Ovary (tissue), 9 donors: ENCODE measurements around the gene FAH. TPM values are rescaled to one million over a fixed set of nuclear protein-coding genes. Genes with fewer than 3 reads are reported as not detected.

Experiments used
- DNase-seq, 5 donors: peaks; one replicate each; pipeline ENCODE4 v3.0.0-alpha.2; 2019 to 2020
- H3K27ac ChIP-seq, 2 donors: fragments of 200-600 bp; one replicate each; pipeline versions ENCODE4 v1.5.1 to v1.8.0; 2019 to 2022
- H3K27me3 ChIP-seq: fragments of 200-600 bp; one replicate; pipeline ENCODE4 v1.8.0; 2022
- H3K36me3 ChIP-seq: fragments of 200-600 bp; sonication (generic); one replicate; pipeline ENCODE4 v1.5.1; 2019
- H3K4me1 ChIP-seq: one replicate; pipeline ENCODE4 v1.8.1; 2013; ENCODE audit warnings: mild to moderate bottlenecking, moderate library complexity; ENCODE audit not compliant: insufficient read depth
- H3K4me3 ChIP-seq: fragments of 200-600 bp; sonication (generic); one replicate; pipeline ENCODE4 v1.5.1; 2017
- H3K9me3 ChIP-seq, 2 donors: fragments of 200-600 bp in 1 of 2; sonication (generic) in 1 of 2; one replicate each; pipeline versions ENCODE4 v1.5.1 to v1.8.1; 2013 to 2019; ENCODE audit warnings: mild to moderate bottlenecking in 1 of 2, moderate library complexity in 1 of 2
- EP300 ChIP-seq: sonication (generic); formaldehyde crosslinking; IDR thresholded peaks from one replicate; pipeline ENCODE4 v1.6.1; 2017; ENCODE audit warnings: antibody characterized with exemption
- POLR2A ChIP-seq: fragments of 450-650 bp; IDR thresholded peaks from one replicate; pipeline ENCODE4 v1.6.1; 2017; ENCODE audit warnings: antibody characterized with exemption, mild to moderate bottlenecking, moderate library complexity
- WGBS, 3 donors: extraction: QIAGEN DNeasy Blood & Tissue Kit in 1 of 3; methylation state at CpG; one replicate each; pipeline versions ENCODE4 v1.1.5 to v1.1.7; 2013 to 2017; 5-methylcytosine and 5-hydroxymethylcytosine counted together
- intact Hi-C, 4 donors: fragments of 100-400 bp; cut with DNase I; formaldehyde crosslinking; loops; one replicate each; pipeline versions ENCODE4 v1.11.0 to v1.15.1; 2022 to 2023
- polyA plus RNA-seq, 2 donors: library from polyadenylated mRNA; stranded (reverse); fragments of 200-250 nt in 1 of 2; fragments of 350-450 nt in 1 of 2; fragmentation: Illumina TruSeq in 1 of 2; extraction: RNeasy Lipid Tissue Mini Kit (QIAGEN cat#74804) in 1 of 2; gene quantifications; one replicate each; pipeline ENCODE4 v1.2.3, GENCODE V29; 2013 to 2014
- total RNA-seq, 7 donors: library from RNA; depleted of rRNA in 2 of 7; stranded (reverse); fragments of >200 nt in 2 of 7; fragmentation: NEBNext Ultra II Directional in 3 of 7; extraction: Animal tissue kit (Norgen Biotek cat#: 25700) in 3 of 7; gene quantifications; one replicate each; pipeline versions ENCODE4 v1.1.0 to v1.2.4, GENCODE V29; 2016 to 2023
- TF ChIP-seq, protein P1 (sequence below), 3 donors: fragments of 450-650 bp in 2 of 3; fragments of 200-600 bp in 1 of 3; IDR thresholded peaks; one replicate each; pipeline versions ENCODE4 v1.5.1 to v1.8.0; 2016 to 2022; ENCODE audit warnings: antibody characterized with exemption in 3 of 3, mild to moderate bottlenecking in 1 of 3
- donor health status: DM: no; HTN: no; CAD: no; lungs with moderate emphysema.
- donor health status: DM: no; HTN: no; CAD: no.
- donor health status: Bipolar disorder and iron deficiency.
- donor health status: DM: yes; HTN: yes; CAD: no.
- donor health status: DM: no; HTN: no; CAD: no.
- donor health status: DM: yes; HTN: yes; CAD: no.

Gene FAH
- total and polyA plus RNA-seq, 9 donors, result 19.0 to 47.2 (median 30.8) TPM

DNA sequence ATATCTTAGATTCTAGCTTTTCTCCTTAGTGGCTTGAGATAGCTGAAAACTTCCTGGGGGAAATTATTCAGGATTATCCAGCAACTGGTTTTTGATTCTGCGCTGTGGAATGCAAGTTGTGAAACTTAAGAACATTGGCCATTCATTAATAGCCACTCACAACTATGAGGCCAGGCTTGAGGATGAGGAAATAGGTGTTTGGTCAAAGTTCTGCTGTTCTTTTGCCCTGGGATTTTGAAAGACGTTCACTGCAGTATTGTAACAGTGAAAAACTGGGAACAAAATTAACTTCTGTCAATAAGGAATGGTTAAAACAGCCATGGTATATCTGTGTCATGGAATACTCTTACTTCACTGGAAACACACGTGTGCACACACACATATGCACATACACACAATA is 55.1 kb downstream of the FAH start:
- no peak for DNase-seq
- no peaks in the 10 kb centered on the region for H3K36me3 ChIP-seq
- no peak overlapping the region for H3K27ac ChIP-seq
- no peaks in the 10 kb centered on the region for H3K4me1 ChIP-seq
- intact Hi-C loops, result no loop called here
- H3K9me3 ChIP-seq, result no peaks in the 10 kb centered on the region
- no peak for TF ChIP-seq EP300
- TF ChIP-seq, protein P1, sequence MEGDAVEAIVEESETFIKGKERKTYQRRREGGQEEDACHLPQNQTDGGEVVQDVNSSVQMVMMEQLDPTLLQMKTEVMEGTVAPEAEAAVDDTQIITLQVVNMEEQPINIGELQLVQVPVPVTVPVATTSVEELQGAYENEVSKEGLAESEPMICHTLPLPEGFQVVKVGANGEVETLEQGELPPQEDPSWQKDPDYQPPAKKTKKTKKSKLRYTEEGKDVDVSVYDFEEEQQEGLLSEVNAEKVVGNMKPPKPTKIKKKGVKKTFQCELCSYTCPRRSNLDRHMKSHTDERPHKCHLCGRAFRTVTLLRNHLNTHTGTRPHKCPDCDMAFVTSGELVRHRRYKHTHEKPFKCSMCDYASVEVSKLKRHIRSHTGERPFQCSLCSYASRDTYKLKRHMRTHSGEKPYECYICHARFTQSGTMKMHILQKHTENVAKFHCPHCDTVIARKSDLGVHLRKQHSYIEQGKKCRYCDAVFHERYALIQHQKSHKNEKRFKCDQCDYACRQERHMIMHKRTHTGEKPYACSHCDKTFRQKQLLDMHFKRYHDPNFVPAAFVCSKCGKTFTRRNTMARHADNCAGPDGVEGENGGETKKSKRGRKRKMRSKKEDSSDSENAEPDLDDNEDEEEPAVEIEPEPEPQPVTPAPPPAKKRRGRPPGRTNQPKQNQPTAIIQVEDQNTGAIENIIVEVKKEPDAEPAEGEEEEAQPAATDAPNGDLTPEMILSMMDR (IDR thresholded peaks at IDR 0.05), result no peak
- TF ChIP-seq POLR2A, result no peak
- no peaks in the 10 kb centered on the region for H3K27me3 ChIP-seq
- 77 to 86% (median 78%) methylated on average over 3 of the region's 3 CpGs for WGBS, 3 donors
- no peak overlapping the region for H3K4me3 ChIP-seq

DNA sequence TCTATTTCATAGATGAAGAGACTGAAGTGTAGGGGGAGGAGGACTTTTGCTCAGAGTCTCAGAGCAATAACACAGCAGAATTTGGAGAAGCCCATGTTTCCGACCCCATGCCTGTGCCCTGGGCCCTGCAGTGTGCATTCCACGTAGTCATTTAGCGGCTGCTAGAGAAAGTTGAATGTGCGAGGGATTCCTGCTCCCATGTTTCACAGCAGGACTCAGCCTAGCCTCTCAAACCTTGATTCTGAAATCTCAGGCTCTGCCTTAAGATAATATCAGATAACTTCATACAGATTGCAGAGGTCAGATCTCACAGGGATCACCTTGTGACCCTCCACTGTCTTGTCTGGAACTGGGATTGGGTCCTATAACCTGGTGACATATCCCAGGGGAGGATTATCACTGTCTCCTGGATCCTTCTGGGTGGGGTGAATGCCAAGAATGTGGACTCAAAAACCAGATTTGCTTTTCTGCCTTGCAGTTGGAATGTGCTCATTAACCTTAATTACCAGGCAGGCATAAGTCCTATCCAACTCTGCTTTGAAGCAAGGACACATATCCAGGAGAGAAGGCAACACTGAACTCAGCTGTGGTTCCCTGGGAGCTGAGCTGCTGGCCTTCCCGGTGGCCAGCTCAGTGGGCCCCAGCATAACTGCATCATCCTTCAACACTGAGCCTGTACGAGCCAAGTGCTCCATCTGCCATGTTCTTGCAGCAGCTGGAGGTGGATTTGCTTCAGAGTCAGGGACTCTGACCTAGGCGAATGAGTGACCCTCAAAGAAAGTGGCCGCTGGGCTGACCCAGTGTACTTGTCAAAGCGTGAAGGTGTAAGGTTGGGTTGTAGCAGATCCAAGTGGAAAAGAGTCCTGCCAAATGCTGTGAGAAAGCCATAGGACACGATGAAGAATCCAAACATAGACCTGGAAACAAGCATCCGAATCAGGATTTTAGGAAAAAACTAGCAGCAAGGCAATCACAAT is 56.2 kb downstream of the FAH start:
- no peak for TF ChIP-seq POLR2A
- TF ChIP-seq, protein P1 (IDR thresholded peaks at IDR 0.05), result no peak
- no peak for TF ChIP-seq EP300
- 71 to 79% (median 72%) methylated on average over 10 to 11 of the region's 11 CpGs for WGBS, 3 donors
- H3K27ac ChIP-seq, result no peak overlapping the region
- no peaks in the 10 kb centered on the region for H3K36me3 ChIP-seq
- H3K27me3 ChIP-seq, result no peaks in the 10 kb centered on the region
- H3K9me3 ChIP-seq, result no peaks in the 10 kb centered on the region
- intact Hi-C loops, result no loop called here
- DNase-seq, result no peak
- no peaks in the 10 kb centered on the region for H3K4me1 ChIP-seq
- no peak overlapping the region for H3K4me3 ChIP-seq

DNA sequence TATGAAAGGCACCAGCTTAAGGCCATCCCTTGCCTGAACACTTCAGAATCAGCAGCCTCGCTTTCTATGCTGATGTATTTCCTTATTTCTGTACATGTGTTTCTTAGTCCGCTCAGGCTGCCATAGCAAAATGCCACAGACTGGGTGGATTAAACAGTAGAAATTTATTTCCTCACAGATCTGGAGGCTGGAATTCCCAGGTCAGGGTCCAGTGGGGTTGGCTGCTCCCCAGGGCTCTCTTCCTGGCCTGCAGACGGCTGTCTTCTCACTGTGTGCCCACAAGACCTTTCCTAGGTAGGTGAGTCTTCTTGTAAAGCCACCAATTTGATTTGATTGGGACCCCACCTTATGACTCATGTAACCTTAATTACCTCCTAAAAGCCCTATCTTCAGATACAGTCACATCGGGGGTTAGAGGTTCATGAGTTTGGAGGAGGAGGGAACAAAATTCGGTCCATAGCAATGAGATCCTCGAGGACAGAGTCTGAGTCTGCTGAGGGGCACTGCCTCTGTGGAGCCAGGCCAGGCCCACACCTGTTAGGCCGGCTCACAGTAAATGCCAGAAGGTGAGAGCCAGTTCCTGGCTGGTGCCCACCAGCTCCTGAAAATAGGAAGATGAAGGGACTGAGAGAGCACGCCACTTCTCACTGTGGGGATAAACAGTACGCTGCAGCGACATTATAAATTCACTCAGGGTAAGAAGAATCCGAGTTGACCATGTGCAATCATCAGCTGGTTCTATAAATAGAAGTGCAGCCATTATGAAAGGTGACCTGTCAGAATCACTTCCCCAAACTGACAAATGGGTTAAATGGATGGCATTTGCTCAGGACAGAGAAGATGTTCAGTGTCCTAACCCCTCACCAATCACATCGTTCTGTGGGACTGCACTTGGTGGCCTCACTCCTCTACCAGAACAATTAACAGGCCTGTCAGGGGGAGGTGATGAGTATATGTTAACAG is 58.1 kb downstream of the FAH start:
- TF ChIP-seq POLR2A, result no peak
- no peak for TF ChIP-seq EP300
- TF ChIP-seq, protein P1 (IDR thresholded peaks at IDR 0.05), result no peak
- no peaks in the 10 kb centered on the region for H3K36me3 ChIP-seq
- intact Hi-C loops, result no loop called here
- 55 to 79% (median 68%) methylated on average over 12 of the region's 12 CpGs for WGBS, 3 donors
- H3K27me3 ChIP-seq, result no peaks in the 10 kb centered on the region
- no peak for DNase-seq
- H3K9me3 ChIP-seq, result no peaks in the 10 kb centered on the region
- H3K4me3 ChIP-seq, result no peak overlapping the region
- no peak overlapping the region for H3K27ac ChIP-seq
- no peaks in the 10 kb centered on the region for H3K4me1 ChIP-seq

DNA sequence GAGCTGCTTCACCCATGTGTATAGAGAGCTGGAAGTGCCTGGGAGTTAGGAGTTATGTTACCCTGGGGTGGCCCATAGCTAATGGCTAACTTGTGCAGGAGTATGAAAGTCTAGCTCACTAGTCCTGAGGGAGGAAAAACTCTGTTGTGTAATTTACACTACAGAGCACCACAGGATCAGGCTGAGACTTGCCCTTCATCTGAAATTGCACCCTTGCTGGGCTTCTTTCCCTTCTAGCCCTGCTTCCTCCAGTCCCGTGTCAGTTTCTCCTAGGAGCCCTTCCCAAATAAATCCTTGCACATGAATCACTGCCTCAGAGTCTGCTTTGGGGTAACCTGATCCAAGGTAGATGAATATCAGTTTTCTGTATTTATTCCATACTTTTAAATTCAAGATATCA is 59.2 kb downstream of the FAH start:
- Histone ChIP-seq H3K4me1 (no peaks in the 10 kb centered on the region), H3K27me3 (no peaks in the 10 kb centered on the region), H3K4me3 (no peak overlapping the region), H3K9me3 (no peaks in the 10 kb centered on the region), H3K36me3 (no peaks in the 10 kb centered on the region), H3K27ac (no peak overlapping the region)
- intact Hi-C loops, result no loop called here
- no peak for DNase-seq
- WGBS, 3 donors, result 62 to 71% (median 64%) methylated on average over 1 of the region's 1 CpG
- TF ChIP-seq EP300 (no peak), POLR2A (no peak)
- TF ChIP-seq, protein P1 (IDR thresholded peaks at IDR 0.05), result no peak
